ENCODE results near the gene MYO3B. TPM values are rescaled to one million over a fixed set of nuclear protein-coding genes. Genes with fewer than 3 reads are reported as not detected.

MYO3B gene
- total and polyA plus RNA-seq, 7 experiments from 2014 or later: 0.66 to 0.82 TPM; not detected in 5

GRCh38 chr2:170562928-170563327 is 385.0 kb downstream of the MYO3B start:
- ATAC-seq (no peak), DNase-seq (no peak)
- Histone ChIP-seq H3K36me3 (ENCODE audit: control insufficient read depth in 2 of 3, insufficient read depth in 3 of 3, low read length in 3 of 3) (no peaks in the 10 kb centered on the region), H3K9me3 (ENCODE audit: control insufficient read depth in 2 of 3, low read length in 3 of 3) (no peaks in the 10 kb centered on the region), H3K27ac (ENCODE audit: low read depth, low read length) (no peak overlapping the region), H3K4me1 (ENCODE audit: control insufficient read depth in 2 of 2, insufficient read depth in 2 of 2, low read length in 2 of 2) (no peaks in the 10 kb centered on the region), H3K4me3 (ENCODE audit: low read length) (no peak overlapping the region), H3K27me3 (ENCODE audit: control insufficient read depth in 2 of 2, insufficient read depth in 2 of 2, low read length in 2 of 2) (no peaks in the 10 kb centered on the region)
- H3K27me3 Mint-ChIP-seq: peaks cover 0 to 26% (median 17%) of the 10 kb centered on the region in 5 donors
- ChIA-PET POLR2A (no interaction called here), CTCF (no interaction called here)
- no peak overlapping the region for H3K27ac Mint-ChIP-seq
- no peaks in the 10 kb centered on the region for H3K4me1 Mint-ChIP-seq
- no peaks in the 10 kb centered on the region for H3K36me3 Mint-ChIP-seq
- no peak overlapping the region for H3K4me3 Mint-ChIP-seq
- H3K9me3 Mint-ChIP-seq: peaks cover 0 to 3% (median 0%) of the 10 kb centered on the region in 11 donors
- intact Hi-C loops (cut with micrococcal nuclease): no loop called here

- ATAC-seq (no peak), DNase-seq (no peak)
- Histone ChIP-seq H3K9me3 (ENCODE audit: control insufficient read depth in 2 of 3, low read length in 3 of 3) (no peaks in the 10 kb centered on the region), H3K4me1 (ENCODE audit: control insufficient read depth in 2 of 2, insufficient read depth in 2 of 2, low read length in 2 of 2) (no peaks in the 10 kb centered on the region), H3K36me3 (ENCODE audit: control insufficient read depth in 2 of 3, insufficient read depth in 3 of 3, low read length in 3 of 3) (no peaks in the 10 kb centered on the region), H3K27me3 (ENCODE audit: control insufficient read depth in 2 of 2, insufficient read depth in 2 of 2, low read length in 2 of 2) (no peaks in the 10 kb centered on the region), H3K27ac (ENCODE audit: low read depth, low read length) (no peak overlapping the region), H3K4me3 (ENCODE audit: low read length) (no peak overlapping the region)
- Mint-ChIP-seq H3K9me3 (peaks cover 0 to 3% (median 0%) of the 10 kb centered on the region in 11 donors), H3K4me1 (no peaks in the 10 kb centered on the region), H3K4me3 (no peak overlapping the region), H3K27ac (no peak overlapping the region), H3K27me3 (peaks cover 0 to 28% (median 17%) of the 10 kb centered on the region in 5 donors), H3K36me3 (no peaks in the 10 kb centered on the region)
- ChIA-PET POLR2A (no interaction called here), CTCF (no interaction called here)
- intact Hi-C loops (cut with micrococcal nuclease): no loop called here
These were observed 385.5 kb downstream of the MYO3B start for GRCh38 chr2:170563401-170563800.

- no peak overlapping the region for H3K4me3 ChIP-seq (ENCODE audit: low read length)
- H3K27ac Mint-ChIP-seq: no peak overlapping the region
- no peak overlapping the region for H3K4me3 Mint-ChIP-seq
- POLR2A ChIA-PET: no interaction called here
- ATAC-seq (no peak), DNase-seq (no peak)
- no peaks in the 10 kb centered on the region for H3K9me3 ChIP-seq (ENCODE audit: control insufficient read depth in 2 of 3, low read length in 3 of 3)
- H3K9me3 Mint-ChIP-seq: no peaks in the 10 kb centered on the region
- H3K36me3 Mint-ChIP-seq: no peaks in the 10 kb centered on the region
- no peak overlapping the region for H3K27ac ChIP-seq (ENCODE audit: low read depth, low read length)
- H3K27me3 Mint-ChIP-seq: peaks cover 2 to 31% (median 21%) of the 10 kb centered on the region in 5 donors
- no peaks in the 10 kb centered on the region for H3K27me3 ChIP-seq (ENCODE audit: control insufficient read depth in 2 of 2, insufficient read depth in 2 of 2, low read length in 2 of 2)
- intact Hi-C loops (cut with micrococcal nuclease): no loop called here
- H3K4me1 Mint-ChIP-seq: no peaks in the 10 kb centered on the region
- H3K36me3 ChIP-seq (ENCODE audit: control insufficient read depth in 2 of 3, insufficient read depth in 3 of 3, low read length in 3 of 3): no peaks in the 10 kb centered on the region
- no peaks in the 10 kb centered on the region for H3K4me1 ChIP-seq (ENCODE audit: control insufficient read depth in 2 of 2, insufficient read depth in 2 of 2, low read length in 2 of 2)
- CTCF ChIA-PET: no interaction called here
These were observed 388.2 kb downstream of the MYO3B start for GRCh38 chr2:170566138-170566537.

GRCh38 chr2:170567429-170567828 is 389.5 kb downstream of the MYO3B start:
- H3K27me3 ChIP-seq (ENCODE audit: control insufficient read depth in 2 of 2, insufficient read depth in 2 of 2, low read length in 2 of 2): no peaks in the 10 kb centered on the region
- Mint-ChIP-seq H3K4me1 (no peaks in the 10 kb centered on the region), H3K27ac (no peak overlapping the region), H3K27me3 (peaks cover 11 to 29% (median 20%) of the 10 kb centered on the region in 5 donors), H3K4me3 (no peak overlapping the region), H3K9me3 (no peaks in the 10 kb centered on the region), H3K36me3 (no peaks in the 10 kb centered on the region)
- H3K27ac ChIP-seq (ENCODE audit: low read depth, low read length): no peak overlapping the region
- no peaks in the 10 kb centered on the region for H3K4me1 ChIP-seq (ENCODE audit: control insufficient read depth in 2 of 2, insufficient read depth in 2 of 2, low read length in 2 of 2)
- no peak overlapping the region for H3K4me3 ChIP-seq (ENCODE audit: low read length)
- DNase-seq (no peak), ATAC-seq (no peak)
- H3K36me3 ChIP-seq (ENCODE audit: control insufficient read depth in 2 of 3, insufficient read depth in 3 of 3, low read length in 3 of 3): no peaks in the 10 kb centered on the region
- POLR2A ChIA-PET: no interaction called here
- H3K9me3 ChIP-seq (ENCODE audit: control insufficient read depth in 2 of 3, low read length in 3 of 3): no peaks in the 10 kb centered on the region
- intact Hi-C loops (cut with micrococcal nuclease): no loop called here
- CTCF ChIA-PET: no interaction called here

- H3K27me3 Mint-ChIP-seq: peaks cover 14 to 31% (median 23%) of the 10 kb centered on the region in 5 donors
- H3K9me3 Mint-ChIP-seq: no peaks in the 10 kb centered on the region
- CTCF ChIA-PET: no interaction called here
- H3K4me1 Mint-ChIP-seq: no peaks in the 10 kb centered on the region
- no peaks in the 10 kb centered on the region for H3K36me3 Mint-ChIP-seq
- H3K27ac Mint-ChIP-seq: no peak overlapping the region
- no peak for DNase-seq
- Histone ChIP-seq H3K27ac (ENCODE audit: low read depth, low read length) (no peak overlapping the region), H3K4me1 (ENCODE audit: control insufficient read depth in 2 of 2, insufficient read depth in 2 of 2, low read length in 2 of 2) (no peaks in the 10 kb centered on the region), H3K9me3 (ENCODE audit: control insufficient read depth in 2 of 3, low read length in 3 of 3) (no peaks in the 10 kb centered on the region), H3K36me3 (ENCODE audit: control insufficient read depth in 2 of 3, insufficient read depth in 3 of 3, low read length in 3 of 3) (no peaks in the 10 kb centered on the region), H3K4me3 (ENCODE audit: low read length) (no peak overlapping the region), H3K27me3 (ENCODE audit: control insufficient read depth in 2 of 2, insufficient read depth in 2 of 2, low read length in 2 of 2) (no peaks in the 10 kb centered on the region)
- no peak overlapping the region for H3K4me3 Mint-ChIP-seq
- no peak for ATAC-seq
- POLR2A ChIA-PET: no interaction called here
- intact Hi-C loops (cut with micrococcal nuclease): no loop called here
These were observed 390.6 kb downstream of the MYO3B start for GRCh38 chr2:170568511-170568910.

- no peaks in the 10 kb centered on the region for H3K9me3 Mint-ChIP-seq
- H3K4me1 Mint-ChIP-seq: no peaks in the 10 kb centered on the region
- POLR2A ChIA-PET: no interaction called here
- CTCF ChIA-PET: interaction anchor here (0.6 kb wide), 1 partner anchor 118 kb away, joined by 3 read pairs; no protein-coding TSS in a partner anchor
- no peak for ATAC-seq
- H3K4me3 Mint-ChIP-seq: no peak overlapping the region
- H3K4me3 ChIP-seq (ENCODE audit: low read length): no peak overlapping the region
- H3K27ac Mint-ChIP-seq: no peak overlapping the region
- H3K4me1 ChIP-seq (ENCODE audit: control insufficient read depth in 2 of 2, insufficient read depth in 2 of 2, low read length in 2 of 2): no peaks in the 10 kb centered on the region
- H3K36me3 ChIP-seq (ENCODE audit: control insufficient read depth in 2 of 3, insufficient read depth in 3 of 3, low read length in 3 of 3): no peaks in the 10 kb centered on the region
- no peak overlapping the region for H3K27ac ChIP-seq (ENCODE audit: low read depth, low read length)
- no peaks in the 10 kb centered on the region for H3K36me3 Mint-ChIP-seq
- intact Hi-C loops (cut with micrococcal nuclease): no loop called here
- no peak for DNase-seq
- H3K27me3 ChIP-seq (ENCODE audit: control insufficient read depth in 2 of 2, insufficient read depth in 2 of 2, low read length in 2 of 2): no peaks in the 10 kb centered on the region
- H3K9me3 ChIP-seq (ENCODE audit: control insufficient read depth in 2 of 3, low read length in 3 of 3): no peaks in the 10 kb centered on the region
- peaks cover 14 to 35% (median 26%) of the 10 kb centered on the region in 5 donors for H3K27me3 Mint-ChIP-seq
These were observed 393.7 kb downstream of the MYO3B start for GRCh38 chr2:170571612-170572011.

GRCh38 chr2:170573671-170574070 is 395.7 kb downstream of the MYO3B start:
- Histone ChIP-seq H3K4me1 (ENCODE audit: control insufficient read depth in 2 of 2, insufficient read depth in 2 of 2, low read length in 2 of 2) (no peaks in the 10 kb centered on the region), H3K27me3 (ENCODE audit: control insufficient read depth in 2 of 2, insufficient read depth in 2 of 2, low read length in 2 of 2) (no peaks in the 10 kb centered on the region), H3K9me3 (ENCODE audit: control insufficient read depth in 2 of 3, low read length in 3 of 3) (no peaks in the 10 kb centered on the region), H3K36me3 (ENCODE audit: control insufficient read depth in 2 of 3, insufficient read depth in 3 of 3, low read length in 3 of 3) (no peaks in the 10 kb centered on the region), H3K27ac (ENCODE audit: low read depth, low read length) (no peak overlapping the region), H3K4me3 (ENCODE audit: low read length) (no peak overlapping the region)
- CTCF ChIA-PET: no interaction called here
- DNase-seq (no peak), ATAC-seq (no peak)
- Mint-ChIP-seq H3K9me3 (no peaks in the 10 kb centered on the region), H3K4me1 (no peaks in the 10 kb centered on the region), H3K27me3 (peaks cover 14 to 34% (median 26%) of the 10 kb centered on the region in 5 donors), H3K4me3 (no peak overlapping the region), H3K27ac (no peak overlapping the region), H3K36me3 (no peaks in the 10 kb centered on the region)
- intact Hi-C loops (cut with micrococcal nuclease): no loop called here
- POLR2A ChIA-PET: no interaction called here

Measured in naive thymus-derived CD4-positive, alpha-beta T cell (primary cell).